Kidney epithelial cell (primary cell): ENCODE results near the gene HMHB1. TPM values are rescaled to one million over a fixed set of nuclear protein-coding genes. Genes with fewer than 3 reads are reported as not detected.
A peak's percentile ranks its signal among the peaks of the same experiment; 100 is the strongest.

ENCODE experiments used
- DNase-seq: peaks from one replicate; pipeline ENCODE4 v3.0.0-alpha.2; 2010; ENCODE audit warnings: low read depth
- H3K27me3 ChIP-seq: 2 replicates; pipeline ENCODE4 v1.6.0; 2011; ENCODE audit warnings: low read length; ENCODE audit not compliant: control insufficient read depth, insufficient read depth
- H3K36me3 ChIP-seq: 2 replicates; pipeline ENCODE4 v1.5.1; 2011; ENCODE audit warnings: low read length; ENCODE audit not compliant: control insufficient read depth, insufficient read depth
- H3K4me3 ChIP-seq: 2 replicates; pipeline ENCODE4 v1.5.1; 2011; ENCODE audit warnings: low read depth, mild to moderate bottlenecking, control low read depth, low read length
- total RNA-seq: library from RNA; depleted of rRNA; stranded (reverse); fragments of >200 nt; gene quantifications from 2 replicates; pipeline ENCODE4 v1.2.3, GENCODE V29; 2015
- TF ChIP-seq, protein P1 (sequence below): IDR thresholded peaks from 2 replicates; pipeline ENCODE4 v1.5.1; 2011; ENCODE audit warnings: mild to moderate bottlenecking, moderate library complexity, low read length, control low read depth, inconsistent platforms; ENCODE audit not compliant: insufficient read depth, poor library complexity, severe bottlenecking

HMHB1 gene
- total RNA-seq, 1 donor from 2014 or later = not detected

DNA sequence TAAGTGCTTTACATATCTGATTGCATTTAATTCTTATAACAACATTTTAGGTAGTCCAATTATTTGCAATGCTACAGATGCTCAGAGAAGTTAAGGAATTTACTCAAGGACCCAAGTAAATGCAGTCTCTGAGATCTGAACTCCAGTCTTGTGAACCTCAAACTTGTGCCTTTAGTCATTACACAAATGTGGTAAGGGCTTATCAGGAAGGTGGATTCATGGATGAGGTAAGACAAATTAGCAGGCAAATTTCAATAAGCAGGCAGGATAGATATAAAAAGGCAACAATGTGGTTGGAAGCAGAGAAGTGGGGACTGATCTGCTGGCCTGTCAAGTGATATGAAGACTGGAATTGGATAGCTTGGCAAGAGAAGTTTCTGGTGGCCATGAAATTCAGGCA, 29.5 kb downstream of the HMHB1 start:
- no peak for DNase-seq

DNA sequence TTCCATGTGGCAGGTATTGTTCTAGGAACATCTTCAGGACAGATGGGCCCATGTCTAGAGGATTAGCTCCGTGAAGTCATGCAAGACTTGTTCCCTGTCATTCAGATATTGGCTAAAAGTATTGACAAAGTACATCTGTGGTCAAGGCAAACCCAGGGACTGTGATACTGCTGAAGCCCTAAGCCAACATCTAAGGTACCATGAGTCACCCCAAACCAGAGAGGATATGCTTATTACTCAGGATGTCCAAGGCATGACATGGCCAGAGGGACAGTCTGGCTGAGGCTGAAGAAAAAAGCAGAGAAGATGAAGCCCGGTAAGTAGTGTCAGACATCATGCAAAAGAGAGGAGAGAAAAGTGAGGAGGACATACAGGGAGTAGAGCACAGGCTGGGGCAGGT, 31.0 kb downstream of the HMHB1 start:
- no peaks in the 10 kb centered on the region for H3K36me3 ChIP-seq
- TF ChIP-seq, protein P1, sequence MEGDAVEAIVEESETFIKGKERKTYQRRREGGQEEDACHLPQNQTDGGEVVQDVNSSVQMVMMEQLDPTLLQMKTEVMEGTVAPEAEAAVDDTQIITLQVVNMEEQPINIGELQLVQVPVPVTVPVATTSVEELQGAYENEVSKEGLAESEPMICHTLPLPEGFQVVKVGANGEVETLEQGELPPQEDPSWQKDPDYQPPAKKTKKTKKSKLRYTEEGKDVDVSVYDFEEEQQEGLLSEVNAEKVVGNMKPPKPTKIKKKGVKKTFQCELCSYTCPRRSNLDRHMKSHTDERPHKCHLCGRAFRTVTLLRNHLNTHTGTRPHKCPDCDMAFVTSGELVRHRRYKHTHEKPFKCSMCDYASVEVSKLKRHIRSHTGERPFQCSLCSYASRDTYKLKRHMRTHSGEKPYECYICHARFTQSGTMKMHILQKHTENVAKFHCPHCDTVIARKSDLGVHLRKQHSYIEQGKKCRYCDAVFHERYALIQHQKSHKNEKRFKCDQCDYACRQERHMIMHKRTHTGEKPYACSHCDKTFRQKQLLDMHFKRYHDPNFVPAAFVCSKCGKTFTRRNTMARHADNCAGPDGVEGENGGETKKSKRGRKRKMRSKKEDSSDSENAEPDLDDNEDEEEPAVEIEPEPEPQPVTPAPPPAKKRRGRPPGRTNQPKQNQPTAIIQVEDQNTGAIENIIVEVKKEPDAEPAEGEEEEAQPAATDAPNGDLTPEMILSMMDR = no peak
- no peak overlapping the region for H3K4me3 ChIP-seq
- DNase-seq = no peak
- H3K27me3 ChIP-seq = no peaks in the 10 kb centered on the region

More for the DNA sequence above, 29.5 kb downstream of the HMHB1 start:
- Histone ChIP-seq H3K36me3 (no peaks in the 10 kb centered on the region), H3K27me3 (no peaks in the 10 kb centered on the region), H3K4me3 (no peak overlapping the region)
- TF ChIP-seq, protein P1 = no peak

DNA sequence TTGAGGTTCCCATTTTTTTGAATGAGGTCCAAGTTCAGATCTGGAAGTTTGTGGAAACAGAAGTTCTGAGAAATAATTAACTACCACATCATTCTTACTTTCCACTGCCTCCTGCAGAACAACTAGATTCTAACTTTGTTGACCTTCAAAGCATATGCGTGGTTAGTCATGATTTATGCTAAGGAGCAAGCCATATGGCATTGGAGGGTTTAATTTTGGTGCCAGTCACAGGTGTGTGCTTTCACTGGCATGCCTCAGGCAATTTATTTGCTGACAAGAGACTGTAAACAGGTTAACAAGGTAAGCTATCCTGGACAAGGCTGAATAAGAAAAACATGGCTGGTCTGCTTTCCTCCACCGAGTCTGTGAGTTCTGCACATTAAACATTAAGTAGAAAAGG, 31.5 kb downstream of the HMHB1 start:
- H3K36me3 ChIP-seq = no peaks in the 10 kb centered on the region
- TF ChIP-seq, protein P1 = no peak
- H3K4me3 ChIP-seq = no peak overlapping the region
- no peaks in the 10 kb centered on the region for H3K27me3 ChIP-seq
- no peak for DNase-seq

DNA sequence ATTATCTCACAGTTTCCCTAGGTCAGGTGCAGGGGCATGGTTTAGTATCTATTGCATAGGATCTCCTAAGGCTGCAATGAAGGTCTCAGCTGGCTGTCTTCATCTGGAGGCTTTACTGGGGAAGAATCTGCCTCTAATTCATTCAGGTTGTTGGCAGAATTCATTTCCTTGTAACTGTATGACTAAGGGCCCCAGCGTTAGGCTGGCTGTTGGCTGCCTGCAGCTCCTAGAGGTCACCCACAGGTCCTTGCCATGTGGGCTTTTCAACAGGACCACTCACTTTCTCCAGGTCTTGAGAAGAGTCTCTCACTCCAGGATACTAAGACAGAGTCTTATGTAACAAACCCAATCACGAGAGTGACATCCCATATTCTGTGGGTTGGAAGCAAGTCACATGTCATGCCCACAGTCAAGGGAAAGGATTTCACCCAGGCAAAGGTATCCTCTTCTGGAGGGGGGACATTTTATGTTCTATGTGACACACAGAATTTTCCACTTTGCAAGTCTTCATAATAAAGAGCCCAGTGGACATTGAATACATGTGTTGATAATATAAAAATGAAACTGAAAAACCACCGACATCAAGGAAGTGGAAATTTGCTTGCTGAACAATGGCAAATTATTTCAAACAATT, 38.2 kb downstream of the HMHB1 start:
- H3K4me3 ChIP-seq = no peak overlapping the region
- TF ChIP-seq, protein P1 = no peak
- no peaks in the 10 kb centered on the region for H3K27me3 ChIP-seq
- no peak for DNase-seq
- H3K36me3 ChIP-seq = no peaks in the 10 kb centered on the region

DNA sequence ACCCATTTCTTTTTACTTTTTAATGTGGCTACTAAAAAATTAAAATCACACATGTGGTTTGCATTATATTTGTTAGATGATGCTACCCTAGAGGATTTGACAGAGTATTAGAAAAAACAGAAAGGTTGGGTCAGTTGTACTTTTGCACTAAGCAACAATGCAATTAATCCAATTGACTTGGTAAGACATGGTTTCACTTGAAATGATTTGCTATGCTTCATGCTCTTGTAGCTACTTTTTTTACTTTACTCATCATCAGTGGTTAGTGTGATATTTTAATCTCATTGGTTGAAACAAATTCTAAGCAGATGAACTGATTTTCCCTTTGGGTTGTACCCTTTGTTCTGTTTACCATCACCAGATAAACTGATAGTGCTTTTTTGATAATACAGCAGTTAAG, 39.4 kb downstream of the HMHB1 start:
- no peaks in the 10 kb centered on the region for H3K36me3 ChIP-seq
- no peak overlapping the region for H3K4me3 ChIP-seq
- TF ChIP-seq, protein P1 = no peak

DNA sequence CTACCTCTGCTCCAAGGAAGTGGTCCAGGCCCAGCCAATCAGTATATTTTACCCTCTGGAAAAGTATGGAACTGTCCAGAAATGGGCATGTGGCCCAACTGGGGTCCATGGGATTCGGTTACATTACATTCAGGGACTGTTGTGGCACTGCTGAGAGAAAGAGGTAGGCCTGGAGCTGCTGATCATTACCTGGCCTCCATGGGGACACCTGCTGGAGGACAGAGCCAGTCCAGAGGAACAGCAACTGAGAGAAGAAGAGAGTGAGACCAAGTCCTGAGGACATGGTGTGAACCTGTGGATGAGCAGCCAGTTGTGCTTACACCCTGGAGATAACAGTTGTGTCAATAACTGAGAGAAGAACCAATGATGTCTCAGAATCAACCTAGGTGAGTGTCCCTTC, 48.2 kb downstream of the HMHB1 start:
- TF ChIP-seq, protein P1 = peak; percentile 3
- DNase-seq = no peak
- no peaks in the 10 kb centered on the region for H3K36me3 ChIP-seq
- no peaks in the 10 kb centered on the region for H3K27me3 ChIP-seq
- H3K4me3 ChIP-seq = no peak overlapping the region

More for the DNA sequence above, 39.4 kb downstream of the HMHB1 start:
- DNase-seq = no peak
- H3K27me3 ChIP-seq = no peaks in the 10 kb centered on the region
